Naive thymus-derived CD8-positive, alpha-beta T cell (primary cell): Measurements from ENCODE around the gene ZFYVE19. TPM values are rescaled to one million over a fixed set of nuclear protein-coding genes. Genes with fewer than 3 reads are reported as not detected.
"Not testable (repeated sequence)": the region's sequence is repeated elsewhere in the genome, so short reads cannot be mapped to it uniquely, and the experiment has no call there.

Experiments used
- ATAC-seq, 2 donors: fragments of 150-1000 bp; cut with Tn5 transposase in 1 of 2; sonication (Bioruptor Pico), chemical (Tn5 transposase) in 1 of 2; 1 replicate in 1 of 2; 2 replicates in 1 of 2; pipeline ENCODE4 v1.10.0; 2021; ENCODE audit warnings: mild to moderate bottlenecking in 2 of 2, moderate library complexity in 2 of 2
- POLR2A ChIA-PET: fragments of 350-600 bp; sonication (Branson Sonifier 250); formaldehyde crosslinking; loops from one replicate; lab custom pipeline; 2021; ENCODE audit warnings: antibody characterized with exemption; lab: Charles Lee
- DNase-seq, 10 donors: peaks; one replicate each; pipeline versions ENCODE4 v3.0.0 to v3.0.0-alpha.2; 2020 to 2022
- H3K27ac Mint-ChIP-seq, 10 donors: one replicate each; pipeline ENCODE4 v1.8.0; 2020 to 2022; ENCODE audit warnings: mild to moderate bottlenecking in 10 of 10, mixed read lengths in 10 of 10, moderate library complexity in 4 of 10, inconsistent platforms in 1 of 10
- H3K27me3 Mint-ChIP-seq, 5 donors: one replicate each; pipeline ENCODE4 v1.8.0; 2021 to 2022; ENCODE audit warnings: mixed read lengths in 5 of 5
- H3K36me3 Mint-ChIP-seq, 3 donors: one replicate each; pipeline ENCODE4 v1.8.0; 2020 to 2022; ENCODE audit warnings: mixed read lengths in 3 of 3, mild to moderate bottlenecking in 2 of 3, inconsistent platforms in 1 of 3
- H3K4me1 Mint-ChIP-seq, 4 donors: one replicate each; pipeline ENCODE4 v1.8.0; 2021 to 2022; ENCODE audit warnings: mixed read lengths in 4 of 4
- H3K4me3 Mint-ChIP-seq, 10 donors: one replicate each; pipeline ENCODE4 v1.8.0; 2020 to 2022; ENCODE audit warnings: mild to moderate bottlenecking in 10 of 10, mixed read lengths in 10 of 10, moderate library complexity in 6 of 10, inconsistent platforms in 1 of 10
- H3K9me3 Mint-ChIP-seq, 9 donors: one replicate each; pipeline ENCODE4 v1.8.0; 2020 to 2022; ENCODE audit warnings: mixed read lengths in 9 of 9, mild to moderate bottlenecking in 3 of 9, inconsistent platforms in 1 of 9, moderate library complexity in 1 of 9
- polyA plus RNA-seq, 3 donors: library from polyadenylated mRNA; unstranded; fragments of 300-500 nt; fragmentation: Illumina TruSeq; gene quantifications; one replicate each; pipeline ENCODE4 v1.2.3, GENCODE V29; 2021
- total RNA-seq, 8 experiments: library from RNA in 2 of 8; stranded (reverse) in 2 of 8; gene quantifications; one replicate each; pipeline ENCODE4 v1.2.3 and lab custom pipeline; 2021 to 2026

The ZFYVE19 gene
- total and polyA plus RNA-seq, 5 experiments from 2014 or later = 13.2 to 33.8 (median 15.5) TPM

GRCh38 chr15:40857601-40858341 lies 50.9 kb downstream of the ZFYVE19 start:
- POLR2A ChIA-PET = interaction anchor here (0.6 to 3.9 kb wide), 5 partner anchors 36 to 351 kb away, joined by 3 to 49 read pairs (median 5); partner anchors contain the start of gene VPS18
- H3K27ac Mint-ChIP-seq = peak overlapping the region in 2 of 10 donors; percentile 3 to 29
- peaks cover 0 to 4% (median 0%) of the 10 kb centered on the region in 5 donors for H3K27me3 Mint-ChIP-seq
- no peak overlapping the region for H3K4me3 Mint-ChIP-seq
- H3K36me3 Mint-ChIP-seq = no peaks in the 10 kb centered on the region
- H3K9me3 Mint-ChIP-seq = no peaks in the 10 kb centered on the region
- peak; percentile 88 to 94 for ATAC-seq
- peak; percentile 63 to 84 (median 78) for DNase-seq
- peaks cover 6 to 15% (median 11%) of the 10 kb centered on the region in 4 donors for H3K4me1 Mint-ChIP-seq

- POLR2A ChIA-PET = interaction anchor here (1.0 to 3.9 kb wide), 4 partner anchors 15 to 48 kb away, joined by 4 to 49 read pairs (median 4); partner anchors contain the start of genes RHOV and VPS18
- Mint-ChIP-seq H3K9me3 (no peaks in the 10 kb centered on the region), H3K36me3 (no peaks in the 10 kb centered on the region), H3K4me1 (peaks cover 6 to 15% (median 11%) of the 10 kb centered on the region in 4 donors), H3K27ac (peak overlapping the region in 1 of 10 donors; percentile 72), H3K4me3 (no peak overlapping the region), H3K27me3 (peaks cover 0 to 7% (median 0%) of the 10 kb centered on the region in 5 donors)
- ATAC-seq (no peak), DNase-seq (no peak)
Observed at GRCh38 chr15:40858706-40859105, 51.8 kb downstream of the ZFYVE19 start.

GRCh38 chr15:40859206-40859851 lies 52.4 kb downstream of the ZFYVE19 start:
- POLR2A ChIA-PET = interaction anchor here (1.2 to 3.9 kb wide), 3 partner anchors 14 to 39 kb away, joined by 4 to 49 read pairs (median 5); partner anchors contain the start of genes RHOV and VPS18
- Mint-ChIP-seq H3K27me3 (peaks cover 0 to 7% (median 0%) of the 10 kb centered on the region in 5 donors), H3K4me1 (peaks cover 6 to 15% (median 11%) of the 10 kb centered on the region in 4 donors), H3K36me3 (no peaks in the 10 kb centered on the region), H3K27ac (peak overlapping the region in 2 of 10 donors; percentile 33 to 52), H3K4me3 (no peak overlapping the region), H3K9me3 (no peaks in the 10 kb centered on the region)
- DNase-seq = peak; percentile 64 to 88 (median 78)
- ATAC-seq = peak; percentile 87 to 88

- POLR2A ChIA-PET = interaction anchor here (0.5 kb wide), 1 partner anchor 916 kb away, joined by 3 read pairs; no protein-coding TSS in a partner anchor
- H3K4me3 Mint-ChIP-seq, ATAC-seq, H3K27me3 Mint-ChIP-seq, H3K9me3 Mint-ChIP-seq, H3K36me3 Mint-ChIP-seq, H3K27ac Mint-ChIP-seq, DNase-seq: not testable (repeated sequence)
- H3K4me1 Mint-ChIP-seq = peaks cover 6 to 15% (median 11%) of the 10 kb centered on the region in 4 donors
Observed at GRCh38 chr15:40861147-40861546, 54.3 kb downstream of the ZFYVE19 start.

- Mint-ChIP-seq H3K27me3 (peaks cover 0 to 7% (median 1%) of the 10 kb centered on the region in 5 donors), H3K27ac (peak overlapping the region in 1 of 10 donors; percentile 67), H3K4me3 (no peak overlapping the region), H3K4me1 (peaks cover 6 to 9% (median 8%) of the 10 kb centered on the region in 4 donors), H3K9me3 (no peaks in the 10 kb centered on the region), H3K36me3 (no peaks in the 10 kb centered on the region)
- POLR2A ChIA-PET = no interaction called here
- ATAC-seq (no peak), DNase-seq (no peak)
Observed at GRCh38 chr15:40863660-40864270, 56.9 kb downstream of the ZFYVE19 start.

Other genes starting within 250 kb of the ZFYVE19 start
- 10 to 100 TPM; 31.7 to 31.8 TPM for gene CCDC32, start 242.0 kb upstream of the ZFYVE19 start, total RNA-seq
- 10 to 100 TPM; 40.4 to 43.2 (median 40.5) TPM for gene CCDC32, start 242.0 kb upstream of the ZFYVE19 start, polyA plus RNA-seq
- gene RPUSD2, start 237.8 kb upstream of the ZFYVE19 start, total RNA-seq = 10 to 100 TPM; 15.6 to 15.7 TPM
- 10 to 100 TPM; 18.7 to 23.3 (median 22.2) TPM for gene RPUSD2, start 237.8 kb upstream of the ZFYVE19 start, polyA plus RNA-seq
- under 1 TPM; 0.14 to 0.21 TPM for gene KNL1, start 212.8 kb upstream of the ZFYVE19 start, total RNA-seq
- under 1 TPM in 1 of 3 donors, not detected in 2; 0.03 TPM for gene KNL1, start 212.8 kb upstream of the ZFYVE19 start, polyA plus RNA-seq
- gene RAD51, start 111.9 kb upstream of the ZFYVE19 start, total RNA-seq = 1 to 10 TPM in 1 of 2 experiments, under 1 TPM in 1; 0.69 to 1.1 TPM
- under 1 TPM in 1 of 3 donors, not detected in 2; 0.46 TPM for gene RAD51, start 111.9 kb upstream of the ZFYVE19 start, polyA plus RNA-seq
- 10 to 100 TPM; 18.2 to 19.1 TPM for gene RMDN3, start 51.8 kb upstream of the ZFYVE19 start, total RNA-seq
- gene RMDN3, start 51.8 kb upstream of the ZFYVE19 start, polyA plus RNA-seq = 10 to 100 TPM; 13.4 to 19.4 (median 16.8) TPM
- 10 to 100 TPM; 17.8 to 19.4 TPM for gene GCHFR, start 43.0 kb upstream of the ZFYVE19 start, total RNA-seq
- gene GCHFR, start 43.0 kb upstream of the ZFYVE19 start, polyA plus RNA-seq = 10 to 100 TPM; 46.5 to 53.9 (median 50.6) TPM
- 1 to 10 TPM; 2.0 to 2.2 TPM for gene C15orf62, start 37.1 kb upstream of the ZFYVE19 start, total RNA-seq
- under 1 TPM in 1 of 3 donors, not detected in 2; 0.40 TPM for gene C15orf62, start 37.1 kb upstream of the ZFYVE19 start, polyA plus RNA-seq
- gene DNAJC17, start 384 bp downstream of the ZFYVE19 start, total RNA-seq = 10 to 100 TPM; 37.6 to 38.4 TPM
- gene DNAJC17, start 384 bp downstream of the ZFYVE19 start, polyA plus RNA-seq = 10 to 100 TPM; 17.5 to 37.5 (median 31.3) TPM
- gene PPP1R14D, start 21.6 kb downstream of the ZFYVE19 start, total RNA-seq = not detected
- not detected for gene PPP1R14D, start 21.6 kb downstream of the ZFYVE19 start, polyA plus RNA-seq
- gene SPINT1, start 37.0 kb downstream of the ZFYVE19 start, total RNA-seq = under 1 TPM; 0.42 to 0.80 TPM
- under 1 TPM in 2 of 3 donors, not detected in 1; 0.11 to 0.16 TPM for gene SPINT1, start 37.0 kb downstream of the ZFYVE19 start, polyA plus RNA-seq
- not detected for gene RHOV, start 67.1 kb downstream of the ZFYVE19 start, total RNA-seq
- gene RHOV, start 67.1 kb downstream of the ZFYVE19 start, polyA plus RNA-seq = not detected
- gene VPS18, start 87.4 kb downstream of the ZFYVE19 start, total RNA-seq = 10 to 100 TPM; 20.4 to 20.7 TPM
- gene VPS18, start 87.4 kb downstream of the ZFYVE19 start, polyA plus RNA-seq = 10 to 100 TPM; 11.1 to 19.2 (median 15.0) TPM
- gene DLL4, start 122.3 kb downstream of the ZFYVE19 start, total RNA-seq = under 1 TPM in 1 of 2 experiments, not detected in 1; 0.16 TPM
- not detected for gene DLL4, start 122.3 kb downstream of the ZFYVE19 start, polyA plus RNA-seq
- gene CHAC1, start 146.4 kb downstream of the ZFYVE19 start, total RNA-seq = 1 to 10 TPM; 8.9 to 9.2 TPM
- gene CHAC1, start 146.4 kb downstream of the ZFYVE19 start, polyA plus RNA-seq = not detected